HEK293T (cell line): ENCODE results near the gene PPFIA3.

ENCODE experiments used
- CTCF ChIA-PET: fragments of 350-600 bp; formaldehyde crosslinking; extraction: SDS; loops from one replicate; lab custom pipeline; 2021; ENCODE audit warnings: antibody characterized with exemption, inconsistent platforms; lab: Yijun Ruan, JAX
- POLR2A ChIA-PET: fragments of 350-600 bp; formaldehyde crosslinking; extraction: SDS; loops from one replicate; lab custom pipeline; 2020; ENCODE audit warnings: antibody characterized with exemption, inconsistent platforms; lab: Yijun Ruan, JAX
- DNase-seq: peaks from one replicate; pipeline ENCODE4 v3.0.0; 2012; ENCODE audit warnings: mixed read lengths; ENCODE audit errors: extremely low spot score
- ARNT ChIP-seq: fragments of 450-650 bp; IDR thresholded peaks from 2 replicates; pipeline ENCODE4 v1.6.1; 2017; ENCODE audit warnings: mild to moderate bottlenecking
- CTBP1 ChIP-seq: fragments of 450-650 bp; IDR thresholded peaks from 2 replicates; pipeline ENCODE4 v1.6.1; 2016; ENCODE audit warnings: borderline replicate concordance
- FOXA1 ChIP-seq: fragments of 450-650 bp; IDR thresholded peaks from 2 replicates; pipeline ENCODE4 v1.6.1; 2016; ENCODE audit warnings: mild to moderate bottlenecking
- FOXK2 ChIP-seq: fragments of 450-650 bp; IDR thresholded peaks from 2 replicates; pipeline ENCODE4 v1.6.1; 2016; ENCODE audit warnings: mild to moderate bottlenecking
- FOXM1 ChIP-seq: fragments of 450-650 bp; IDR thresholded peaks from 2 replicates; pipeline ENCODE4 v1.6.1; 2017; ENCODE audit warnings: mild to moderate bottlenecking, borderline replicate concordance
- HDGF ChIP-seq: fragments of 450-650 bp; IDR thresholded peaks from 2 replicates; pipeline ENCODE4 v1.6.1; 2017; ENCODE audit warnings: antibody characterized with exemption, borderline replicate concordance
- L3MBTL2 ChIP-seq: fragments of 450-650 bp; conservative IDR thresholded peaks from 2 replicates; pipeline ENCODE4 v1.6.1; 2016; ENCODE audit warnings: mild to moderate bottlenecking
- LEF1 ChIP-seq: fragments of 450-650 bp; IDR thresholded peaks from 2 replicates; pipeline ENCODE4 v1.6.1; 2017; ENCODE audit warnings: mild to moderate bottlenecking, borderline replicate concordance
- SP1 ChIP-seq: fragments of 450-650 bp; IDR thresholded peaks from 2 replicates; pipeline ENCODE4 v1.6.1; 2017
- SUZ12 ChIP-seq: fragments of 450-650 bp; IDR thresholded peaks from 2 replicates; pipeline ENCODE4 v1.6.1; 2016; ENCODE audit warnings: mild to moderate bottlenecking
- TARDBP ChIP-seq: fragments of 450-650 bp; IDR thresholded peaks from 2 replicates; pipeline ENCODE4 v1.6.1; 2016
- ZNF384 ChIP-seq: fragments of 450-650 bp; IDR thresholded peaks from 2 replicates; pipeline ENCODE4 v1.6.1; 2016
- TF ChIP-seq, protein P1 (sequence below): fragments of 450-650 bp; IDR thresholded peaks from 2 replicates; pipeline ENCODE4 v1.6.1; 2016

The PPFIA3 gene

GRCh38 chr19:49194408-49194807 is 75.1 kb downstream of the PPFIA3 start:
- TF ChIP-seq ARNT (no peak), HDGF (no peak), LEF1 (no peak), ZNF384 (no peak), FOXM1 (no peak), CTBP1 (no peak), L3MBTL2 (no peak), SUZ12 (no peak)
- TF ChIP-seq, protein P1, sequence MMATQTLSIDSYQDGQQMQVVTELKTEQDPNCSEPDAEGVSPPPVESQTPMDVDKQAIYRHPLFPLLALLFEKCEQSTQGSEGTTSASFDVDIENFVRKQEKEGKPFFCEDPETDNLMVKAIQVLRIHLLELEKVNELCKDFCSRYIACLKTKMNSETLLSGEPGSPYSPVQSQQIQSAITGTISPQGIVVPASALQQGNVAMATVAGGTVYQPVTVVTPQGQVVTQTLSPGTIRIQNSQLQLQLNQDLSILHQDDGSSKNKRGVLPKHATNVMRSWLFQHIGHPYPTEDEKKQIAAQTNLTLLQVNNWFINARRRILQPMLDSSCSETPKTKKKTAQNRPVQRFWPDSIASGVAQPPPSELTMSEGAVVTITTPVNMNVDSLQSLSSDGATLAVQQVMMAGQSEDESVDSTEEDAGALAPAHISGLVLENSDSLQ: no peak

DNA sequence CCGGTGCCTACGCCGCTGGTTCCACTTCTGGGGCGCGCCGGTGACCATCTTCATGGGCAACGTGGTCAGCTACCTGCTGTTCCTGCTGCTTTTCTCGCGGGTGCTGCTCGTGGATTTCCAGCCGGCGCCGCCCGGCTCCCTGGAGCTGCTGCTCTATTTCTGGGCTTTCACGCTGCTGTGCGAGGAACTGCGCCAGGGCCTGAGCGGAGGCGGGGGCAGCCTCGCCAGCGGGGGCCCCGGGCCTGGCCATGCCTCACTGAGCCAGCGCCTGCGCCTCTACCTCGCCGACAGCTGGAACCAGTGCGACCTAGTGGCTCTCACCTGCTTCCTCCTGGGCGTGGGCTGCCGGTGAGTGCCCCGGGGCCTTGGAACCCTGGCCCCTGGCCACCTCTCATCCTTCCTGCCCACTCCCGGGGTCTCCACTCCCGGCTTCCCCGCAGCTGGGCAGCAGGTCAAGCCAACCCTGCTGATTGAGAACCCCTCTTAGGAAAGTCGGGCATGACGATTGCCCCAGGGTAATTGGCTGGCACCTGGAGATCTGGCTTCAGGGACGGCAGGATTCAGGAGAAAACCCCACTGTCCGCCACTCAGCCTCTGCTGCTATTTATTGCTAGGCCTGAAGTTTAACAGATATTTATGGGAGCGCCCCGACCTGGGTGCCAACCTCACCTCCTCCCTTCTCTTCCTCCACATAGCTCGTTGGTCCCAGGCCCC is 77.3 kb downstream of the PPFIA3 start:
- CTCF ChIA-PET: no interaction called here
- no peak for TF ChIP-seq FOXK2
- no peak for TF ChIP-seq LEF1
- TF ChIP-seq SP1: no peak

More at GRCh38 chr19:49194408-49194807, 75.1 kb downstream of the PPFIA3 start:
- CTCF ChIA-PET: interaction anchor here (0.6 kb wide), 1 partner anchor 64 kb away, joined by 5 read pairs; no protein-coding TSS in a partner anchor
- DNase-seq: no peak
- POLR2A ChIA-PET: no interaction called here

GRCh38 chr19:49200238-49200862 is 81.0 kb downstream of the PPFIA3 start:
- ChIA-PET CTCF (interaction anchor here (2.4 kb wide), 1 partner anchor 102 kb away, joined by 19 read pairs; no protein-coding TSS in a partner anchor), POLR2A (interaction anchor here (0.9 kb wide), 1 partner anchor 50 kb away, joined by 3 read pairs; no protein-coding TSS in a partner anchor)
- DNase-seq: peak; percentile 69
- TF ChIP-seq FOXM1 (no peak), FOXK2 (no peak), CTBP1 (no peak), ZNF384 (no peak), HDGF (no peak), SP1 (no peak), SUZ12 (no peak), ARNT (no peak), FOXA1 (no peak), TARDBP (no peak)
- TF ChIP-seq, protein P1: no peak

More for the DNA sequence above, 77.3 kb downstream of the PPFIA3 start:
- no peak for DNase-seq
- POLR2A ChIA-PET: no interaction called here
